Measurements from ENCODE around the gene KLK3. TPM values are rescaled to one million over a fixed set of nuclear protein-coding genes. Genes with fewer than 3 reads are reported as not detected.

The KLK3 gene
- total RNA-seq, 1 donor from 2014 or later, result not detected

DNA sequence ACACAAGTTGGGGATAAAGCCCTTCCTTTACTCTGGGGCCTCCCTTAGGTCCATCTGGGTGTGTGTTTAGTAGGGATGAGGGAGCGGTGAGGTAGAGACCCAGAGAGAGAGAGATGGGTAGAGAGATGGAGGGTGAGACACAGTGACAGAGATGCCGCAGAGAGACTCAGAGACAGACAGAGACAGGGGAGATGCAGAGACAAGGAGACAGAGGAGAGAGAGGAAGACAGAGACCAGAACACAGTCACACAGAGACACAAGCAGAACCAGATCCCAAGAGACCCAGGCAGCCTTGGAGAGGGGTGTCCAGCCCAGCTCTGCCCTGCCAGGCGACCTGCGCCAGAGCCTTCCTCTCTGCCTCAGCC lies 33.5 kb upstream of the KLK3 start:
- intact Hi-C loops (cut with DNase I), result no loop called here
- TF ChIP-seq, protein P1, sequence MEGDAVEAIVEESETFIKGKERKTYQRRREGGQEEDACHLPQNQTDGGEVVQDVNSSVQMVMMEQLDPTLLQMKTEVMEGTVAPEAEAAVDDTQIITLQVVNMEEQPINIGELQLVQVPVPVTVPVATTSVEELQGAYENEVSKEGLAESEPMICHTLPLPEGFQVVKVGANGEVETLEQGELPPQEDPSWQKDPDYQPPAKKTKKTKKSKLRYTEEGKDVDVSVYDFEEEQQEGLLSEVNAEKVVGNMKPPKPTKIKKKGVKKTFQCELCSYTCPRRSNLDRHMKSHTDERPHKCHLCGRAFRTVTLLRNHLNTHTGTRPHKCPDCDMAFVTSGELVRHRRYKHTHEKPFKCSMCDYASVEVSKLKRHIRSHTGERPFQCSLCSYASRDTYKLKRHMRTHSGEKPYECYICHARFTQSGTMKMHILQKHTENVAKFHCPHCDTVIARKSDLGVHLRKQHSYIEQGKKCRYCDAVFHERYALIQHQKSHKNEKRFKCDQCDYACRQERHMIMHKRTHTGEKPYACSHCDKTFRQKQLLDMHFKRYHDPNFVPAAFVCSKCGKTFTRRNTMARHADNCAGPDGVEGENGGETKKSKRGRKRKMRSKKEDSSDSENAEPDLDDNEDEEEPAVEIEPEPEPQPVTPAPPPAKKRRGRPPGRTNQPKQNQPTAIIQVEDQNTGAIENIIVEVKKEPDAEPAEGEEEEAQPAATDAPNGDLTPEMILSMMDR (IDR thresholded peaks at IDR 0.05), result no peak
- Histone ChIP-seq H3K4me1 (peaks cover 8% of the 10 kb centered on the region), H3K9me3 (no peaks in the 10 kb centered on the region), H3K27ac (no peak overlapping the region), H3K36me3 (no peaks in the 10 kb centered on the region), H3K4me3 (no peak overlapping the region), H3K27me3 (ENCODE audit: low read depth) (peaks cover 74% of the 10 kb centered on the region)
- ATAC-seq, result no peak
- DNase-seq, result no peak

DNA sequence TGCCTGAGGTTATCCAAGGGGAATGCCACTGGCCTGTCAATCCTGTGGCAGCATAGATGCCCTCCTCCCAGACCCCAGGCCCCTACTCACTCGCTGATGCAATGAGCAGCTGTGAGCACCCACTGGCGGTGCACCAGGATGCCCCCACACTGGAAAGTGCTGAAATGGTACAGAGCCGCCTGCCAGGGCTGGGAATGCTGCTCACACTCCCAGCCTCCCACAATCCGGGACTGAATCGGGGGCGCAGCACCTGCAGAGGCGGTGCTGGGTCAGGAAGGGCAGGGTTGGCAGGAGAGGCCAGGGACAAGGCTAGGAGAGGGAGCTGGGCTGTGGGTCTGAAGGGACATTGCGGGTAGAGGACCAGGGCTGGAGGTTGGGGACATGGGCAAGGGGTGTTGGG lies 33.1 kb upstream of the KLK3 start:
- H3K9me3 ChIP-seq, result no peaks in the 10 kb centered on the region
- intact Hi-C loops (cut with DNase I), result no loop called here
- no peak for DNase-seq
- no peak overlapping the region for H3K4me3 ChIP-seq
- peaks cover 72% of the 10 kb centered on the region for H3K27me3 ChIP-seq (ENCODE audit: low read depth)
- no peaks in the 10 kb centered on the region for H3K36me3 ChIP-seq
- peaks cover 8% of the 10 kb centered on the region for H3K4me1 ChIP-seq
- no peak for ATAC-seq
- TF ChIP-seq, protein P1 (IDR thresholded peaks at IDR 0.05), result no peak
- H3K27ac ChIP-seq, result no peak overlapping the region

DNA sequence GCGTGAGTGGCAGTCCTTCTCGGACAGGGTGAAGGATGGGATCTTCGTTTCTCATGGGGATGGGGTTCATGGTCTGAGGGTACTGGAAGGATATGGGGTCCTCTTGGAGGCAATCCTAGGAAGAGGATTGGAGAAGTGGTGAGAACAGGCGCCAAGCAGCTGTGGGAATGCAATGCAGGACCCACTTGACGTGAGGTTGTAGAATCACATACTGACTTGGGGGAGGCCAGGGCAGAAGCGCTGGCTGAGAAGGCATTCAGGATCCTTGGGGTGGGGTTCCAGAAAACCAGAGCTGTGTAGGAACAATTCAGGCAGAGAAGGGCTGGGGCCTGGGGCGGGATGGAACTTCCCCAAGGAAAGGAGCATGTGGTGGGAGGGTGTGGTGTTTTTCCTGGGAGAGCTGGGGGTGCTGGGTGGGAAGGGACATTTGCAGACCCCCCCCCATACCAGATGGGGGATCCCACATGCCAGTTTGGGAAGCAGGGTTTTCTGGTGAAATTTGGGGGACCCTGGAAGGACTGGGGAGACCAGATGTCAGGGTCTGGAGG lies 32.0 kb upstream of the KLK3 start:
- Histone ChIP-seq H3K4me3 (no peak overlapping the region), H3K36me3 (no peaks in the 10 kb centered on the region), H3K27me3 (ENCODE audit: low read depth) (peaks cover 73% of the 10 kb centered on the region), H3K9me3 (no peaks in the 10 kb centered on the region), H3K27ac (no peak overlapping the region), H3K4me1 (peaks cover 8% of the 10 kb centered on the region)
- intact Hi-C loops (cut with DNase I), result no loop called here
- TF ChIP-seq, protein P1 (IDR thresholded peaks at IDR 0.05), result no peak
- DNase-seq (no peak), ATAC-seq (no peak)

DNA sequence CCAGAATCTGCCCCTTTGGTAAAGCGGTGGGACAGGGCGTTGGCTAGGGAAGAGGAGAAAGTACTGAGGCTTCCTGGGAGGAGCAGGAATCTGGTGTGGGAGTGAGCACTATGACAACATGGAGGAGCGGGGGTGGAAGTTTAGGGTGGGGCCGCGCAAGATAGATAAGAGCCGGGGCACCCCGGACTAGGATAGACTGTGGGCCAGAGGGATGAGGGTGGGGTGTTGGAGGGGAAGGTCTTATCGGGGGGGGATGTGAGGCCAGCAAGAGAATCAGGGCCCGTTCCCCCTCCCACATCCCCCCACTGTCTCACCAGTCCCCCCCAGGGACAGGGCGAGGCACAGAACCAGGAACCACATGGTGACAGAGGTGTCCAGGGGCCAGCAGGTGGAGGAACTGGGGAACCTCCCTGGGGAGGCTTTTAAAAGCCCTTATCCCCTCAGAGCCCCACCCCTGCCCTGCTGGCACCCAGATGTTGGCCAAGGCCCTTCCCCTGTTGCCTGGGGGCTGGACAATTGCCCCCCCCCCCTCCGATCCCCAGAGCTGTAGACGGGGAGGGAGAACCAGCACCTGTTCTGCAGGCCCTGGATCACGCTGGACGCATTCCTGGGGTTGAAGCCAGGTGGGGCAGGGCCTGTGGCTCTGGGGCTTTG lies 31.2 kb upstream of the KLK3 start, which contains the start of gene KLK1:
Gene KLK1 (minus strand): TSS at position 399 of the 654 bp plus-strand sequence. CDS start 39 bp downstream, at position 360.
- H3K36me3 ChIP-seq, result no peaks in the 10 kb centered on the region
- no peaks in the 10 kb centered on the region for H3K9me3 ChIP-seq
- DNase-seq (no peak), ATAC-seq (no peak)
- no peak within 1 kb of the TSS for H3K4me3 ChIP-seq
- peaks cover under 1% of the 10 kb centered on the region for H3K4me1 ChIP-seq
- no peak within 1 kb of the TSS for H3K27ac ChIP-seq
- peaks cover 68% of the 10 kb centered on the region for H3K27me3 ChIP-seq (ENCODE audit: low read depth)
- TF ChIP-seq, protein P1 (IDR thresholded peaks at IDR 0.05), result no peak
- intact Hi-C loops (cut with DNase I), result no loop called here

DNA sequence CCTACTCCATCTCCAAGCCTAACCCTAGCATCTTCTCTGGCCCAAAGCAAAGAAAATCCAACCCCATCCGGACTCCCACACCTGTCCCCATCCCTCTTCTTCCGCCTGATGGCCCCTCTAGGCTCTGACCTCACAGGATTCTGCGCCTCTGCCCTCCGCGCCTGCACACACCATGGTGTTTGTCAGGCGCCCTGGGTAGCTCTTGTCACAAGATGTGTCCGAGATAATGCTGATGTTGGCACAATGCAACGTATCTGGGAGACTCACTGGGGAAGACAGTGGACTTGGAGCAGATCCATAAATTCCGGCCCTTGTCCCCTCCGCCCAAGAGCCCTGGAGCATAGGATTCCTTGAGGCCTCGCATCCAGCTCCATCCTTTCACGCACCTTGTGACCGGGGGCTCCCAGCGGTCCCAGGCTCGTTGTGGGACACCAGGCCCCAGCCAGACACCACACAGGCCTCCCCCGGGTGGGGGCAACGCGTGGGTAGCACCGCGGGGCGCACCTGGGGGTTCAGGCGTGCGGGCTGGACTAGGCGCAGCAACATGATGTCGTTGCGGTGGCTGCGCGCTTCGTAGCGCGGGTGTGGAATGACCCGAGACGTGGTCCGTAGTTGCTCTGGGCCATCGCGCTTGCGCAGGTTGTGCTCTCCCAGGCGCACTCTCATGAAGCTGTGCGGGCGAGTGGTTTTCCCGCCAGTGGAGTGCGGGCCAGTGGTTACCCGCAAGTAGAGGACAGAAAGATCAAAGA lies 28.0 kb upstream of the KLK3 start:
- Histone ChIP-seq H3K9me3 (no peaks in the 10 kb centered on the region), H3K4me1 (no peaks in the 10 kb centered on the region), H3K36me3 (no peaks in the 10 kb centered on the region), H3K4me3 (no peak overlapping the region), H3K27ac (no peak overlapping the region), H3K27me3 (ENCODE audit: low read depth) (peaks cover 36% of the 10 kb centered on the region)
- ATAC-seq (no peak), DNase-seq (no peak)
- intact Hi-C loops (cut with DNase I), result no loop called here
- TF ChIP-seq, protein P1 (IDR thresholded peaks at IDR 0.05), result no peak
